ENCODE results near the gene TMEM81.

- TF ChIP-seq CTCF (conservative IDR thresholded peaks at IDR 0.05) (no peak), ZFX (IDR thresholded peaks at IDR 0.05) (no peak)
Measured at GRCh38 chr1:205071801-205072200, 12.5 kb downstream of the TMEM81 start.
